ENCODE measurements around the gene CFAP61. TPM values are rescaled to one million over a fixed set of nuclear protein-coding genes. Genes with fewer than 3 reads are reported as not detected.

CFAP61 gene
- total and polyA plus RNA-seq, 5 experiments from 2014 or later, result not detected

GRCh38 chr20:20267685-20268370, 215.5 kb downstream of the CFAP61 start:
- POLR2A ChIA-PET, result no interaction called here
- peaks cover 0 to 2% (median 0%) of the 10 kb centered on the region in 4 donors for H3K4me1 Mint-ChIP-seq
- no peak overlapping the region for H3K27ac Mint-ChIP-seq
- no peaks in the 10 kb centered on the region for H3K9me3 Mint-ChIP-seq
- H3K27me3 Mint-ChIP-seq, result peaks cover 0 to 17% (median 7%) of the 10 kb centered on the region in 5 donors
- H3K4me3 Mint-ChIP-seq, result no peak overlapping the region
- ATAC-seq (no peak), DNase-seq (no peak)
- no peaks in the 10 kb centered on the region for H3K36me3 Mint-ChIP-seq

DNA sequence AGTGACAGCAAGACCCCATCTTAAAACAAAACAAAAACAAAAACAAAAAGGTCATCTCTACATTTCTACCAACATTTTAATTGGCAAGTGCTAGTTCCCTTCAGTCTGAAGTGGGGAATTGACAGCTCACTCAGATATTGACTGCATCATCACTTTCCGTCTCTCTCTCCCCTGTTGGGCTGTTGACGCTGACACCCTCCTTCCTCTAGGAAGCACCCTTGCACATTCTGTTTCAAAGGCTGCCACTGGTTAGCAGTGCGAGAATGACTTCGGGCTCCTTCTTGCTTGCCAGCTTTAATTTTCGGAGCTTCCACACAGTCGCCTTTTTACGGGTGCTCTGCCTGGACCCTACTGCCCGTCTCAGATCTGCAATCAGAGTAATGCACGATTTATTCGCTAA, 218.9 kb downstream of the CFAP61 start:
- Mint-ChIP-seq H3K27ac (no peak overlapping the region), H3K4me1 (peaks cover 0 to 2% (median 0%) of the 10 kb centered on the region in 4 donors), H3K9me3 (no peaks in the 10 kb centered on the region), H3K4me3 (no peak overlapping the region), H3K36me3 (no peaks in the 10 kb centered on the region), H3K27me3 (peaks cover 3 to 17% (median 6%) of the 10 kb centered on the region in 5 donors)
- DNase-seq (no peak), ATAC-seq (no peak)
- POLR2A ChIA-PET, result no interaction called here

DNA sequence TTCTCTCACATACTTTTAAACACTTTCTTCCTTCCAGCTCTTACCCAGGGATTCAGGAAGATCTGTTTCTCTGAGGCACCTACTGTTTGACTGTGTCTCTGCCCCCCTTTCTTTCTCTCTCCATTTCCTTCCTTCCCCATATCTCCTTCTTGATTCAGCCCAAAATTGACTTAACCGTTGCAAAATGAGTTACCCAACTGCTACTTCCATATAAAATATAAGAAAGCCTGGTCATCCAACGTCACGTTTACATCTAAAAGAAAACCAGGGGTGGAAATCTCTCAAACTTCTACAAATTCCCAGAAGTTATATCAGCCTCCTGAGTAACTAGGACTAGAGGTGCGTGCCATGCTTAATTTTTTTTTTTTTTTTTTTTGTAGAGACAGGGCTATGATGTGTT, 220.4 kb downstream of the CFAP61 start:
- H3K4me1 Mint-ChIP-seq, result peaks cover 0 to 6% (median 3%) of the 10 kb centered on the region in 4 donors
- POLR2A ChIA-PET, result no interaction called here
- H3K27me3 Mint-ChIP-seq, result peaks cover 6 to 15% (median 10%) of the 10 kb centered on the region in 5 donors
- no peaks in the 10 kb centered on the region for H3K9me3 Mint-ChIP-seq
- ATAC-seq (no peak), DNase-seq (no peak)
- no peaks in the 10 kb centered on the region for H3K36me3 Mint-ChIP-seq
- no peak overlapping the region for H3K4me3 Mint-ChIP-seq
- H3K27ac Mint-ChIP-seq, result no peak overlapping the region

- Mint-ChIP-seq H3K27me3 (peaks cover 6 to 21% (median 13%) of the 10 kb centered on the region in 5 donors), H3K27ac (no peak overlapping the region), H3K36me3 (no peaks in the 10 kb centered on the region), H3K4me1 (peaks cover 0 to 6% (median 3%) of the 10 kb centered on the region in 4 donors), H3K4me3 (no peak overlapping the region), H3K9me3 (no peaks in the 10 kb centered on the region)
- POLR2A ChIA-PET, result no interaction called here
- DNase-seq (no peak), ATAC-seq (no peak)
Measured at GRCh38 chr20:20273286-20273685, 221.0 kb downstream of the CFAP61 start.

- DNase-seq (no peak), ATAC-seq (no peak)
- POLR2A ChIA-PET, result no interaction called here
- peaks cover 0 to under 1% (median 0%) of the 10 kb centered on the region in 3 donors for H3K36me3 Mint-ChIP-seq
- H3K4me1 Mint-ChIP-seq, result peaks cover 0 to 6% (median 3%) of the 10 kb centered on the region in 4 donors
- peaks cover 6 to 26% (median 16%) of the 10 kb centered on the region in 5 donors for H3K27me3 Mint-ChIP-seq
- no peak overlapping the region for H3K4me3 Mint-ChIP-seq
- peaks cover 0 to 2% (median 0%) of the 10 kb centered on the region in 9 donors for H3K9me3 Mint-ChIP-seq
- no peak overlapping the region for H3K27ac Mint-ChIP-seq
Measured at GRCh38 chr20:20274821-20275220, 222.5 kb downstream of the CFAP61 start.

GRCh38 chr20:20275636-20276035, 223.3 kb downstream of the CFAP61 start:
- no peak overlapping the region for H3K4me3 Mint-ChIP-seq
- no peak for ATAC-seq
- no peak for DNase-seq
- peaks cover 0 to 6% (median 3%) of the 10 kb centered on the region in 4 donors for H3K4me1 Mint-ChIP-seq
- H3K36me3 Mint-ChIP-seq, result peaks cover 0 to 4% (median 0%) of the 10 kb centered on the region in 3 donors
- H3K27me3 Mint-ChIP-seq, result peaks cover 6 to 26% (median 17%) of the 10 kb centered on the region in 5 donors
- H3K27ac Mint-ChIP-seq, result no peak overlapping the region
- POLR2A ChIA-PET, result no interaction called here
- H3K9me3 Mint-ChIP-seq, result peaks cover 0 to 11% (median 0%) of the 10 kb centered on the region in 9 donors

GRCh38 chr20:20276811-20277530, 224.6 kb downstream of the CFAP61 start:
- H3K36me3 Mint-ChIP-seq, result peaks cover 0 to 4% (median 0%) of the 10 kb centered on the region in 3 donors
- peak overlapping the region in 4 of 10 donors; percentile 1 to 63 (median 18) for H3K4me3 Mint-ChIP-seq
- DNase-seq (no peak), ATAC-seq (no peak)
- H3K27ac Mint-ChIP-seq, result no peak overlapping the region
- H3K9me3 Mint-ChIP-seq, result peaks cover 0 to 11% (median 0%) of the 10 kb centered on the region in 9 donors
- peaks cover 0 to 6% (median 3%) of the 10 kb centered on the region in 4 donors for H3K4me1 Mint-ChIP-seq
- H3K27me3 Mint-ChIP-seq, result peaks cover 3 to 26% (median 17%) of the 10 kb centered on the region in 5 donors
- POLR2A ChIA-PET, result no interaction called here

- peaks cover 0 to 4% (median 0%) of the 10 kb centered on the region in 3 donors for H3K36me3 Mint-ChIP-seq
- no peak for ATAC-seq
- DNase-seq, result no peak
- POLR2A ChIA-PET, result no interaction called here
- no peak overlapping the region for H3K4me3 Mint-ChIP-seq
- peaks cover 3 to 27% (median 16%) of the 10 kb centered on the region in 5 donors for H3K27me3 Mint-ChIP-seq
- peak overlapping the region in 1 of 10 donors; percentile 26 for H3K27ac Mint-ChIP-seq
- peaks cover 0 to 6% (median 3%) of the 10 kb centered on the region in 4 donors for H3K4me1 Mint-ChIP-seq
- peaks cover 0 to 11% (median 0%) of the 10 kb centered on the region in 9 donors for H3K9me3 Mint-ChIP-seq
Measured at GRCh38 chr20:20277894-20278335, 225.6 kb downstream of the CFAP61 start.

DNA sequence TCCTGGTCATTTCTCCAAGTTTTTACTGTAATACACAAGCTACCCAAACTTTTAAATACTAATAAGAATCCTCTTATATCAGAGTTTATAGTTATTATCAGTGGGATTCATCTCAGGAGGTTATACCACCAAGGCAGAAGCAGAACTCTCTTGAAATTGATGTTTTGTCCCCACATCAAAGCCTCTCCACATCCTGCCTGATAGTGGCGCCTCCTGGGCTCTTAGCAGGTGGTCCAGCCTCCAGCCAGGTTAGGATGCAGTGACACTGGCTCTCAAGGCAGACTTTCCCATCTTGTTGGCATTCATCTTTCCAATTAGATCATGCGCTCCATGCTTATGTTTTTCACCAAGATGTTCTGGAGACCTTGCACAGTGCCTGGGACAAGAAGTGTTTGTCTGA, 233.7 kb downstream of the CFAP61 start:
- Mint-ChIP-seq H3K4me1 (no peaks in the 10 kb centered on the region), H3K4me3 (no peak overlapping the region), H3K27me3 (peaks cover 3 to 25% (median 19%) of the 10 kb centered on the region in 5 donors), H3K27ac (peak overlapping the region in 1 of 10 donors; percentile 54), H3K36me3 (peaks cover 0 to 5% (median 0%) of the 10 kb centered on the region in 3 donors), H3K9me3 (peaks cover 0 to 11% (median 0%) of the 10 kb centered on the region in 9 donors)
- POLR2A ChIA-PET, result no interaction called here
- DNase-seq, result no peak
- no peak for ATAC-seq

DNA sequence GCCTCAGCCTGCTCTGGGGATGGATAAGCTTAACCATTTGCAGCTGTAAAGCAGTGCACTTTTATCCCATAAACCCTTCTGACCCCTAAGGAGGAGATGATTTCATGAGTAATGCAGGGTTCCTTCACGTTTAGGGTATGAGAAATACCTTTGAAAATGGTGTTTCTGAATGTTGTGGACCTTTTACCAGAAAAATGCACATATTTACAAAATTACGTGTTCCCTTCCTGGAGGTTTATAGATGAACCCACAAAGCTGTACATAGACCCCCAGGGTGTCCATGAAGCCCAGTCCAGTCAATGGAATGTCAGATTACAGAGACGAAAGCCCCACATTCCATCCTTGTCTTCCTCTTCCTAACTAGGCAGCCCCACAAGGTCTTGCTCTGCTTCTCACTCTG, 237.0 kb downstream of the CFAP61 start:
- H3K36me3 Mint-ChIP-seq, result peaks cover 0 to 5% (median 0%) of the 10 kb centered on the region in 3 donors
- POLR2A ChIA-PET, result no interaction called here
- no peak overlapping the region for H3K27ac Mint-ChIP-seq
- H3K4me3 Mint-ChIP-seq, result no peak overlapping the region
- no peaks in the 10 kb centered on the region for H3K4me1 Mint-ChIP-seq
- ATAC-seq (no peak), DNase-seq (no peak)
- H3K27me3 Mint-ChIP-seq, result peaks cover 0 to 19% (median 16%) of the 10 kb centered on the region in 5 donors
- H3K9me3 Mint-ChIP-seq, result peaks cover 0 to 11% (median 0%) of the 10 kb centered on the region in 9 donors

GRCh38 chr20:20292472-20292871, 240.1 kb downstream of the CFAP61 start:
- Mint-ChIP-seq H3K4me3 (no peak overlapping the region), H3K27me3 (peaks cover 0 to 11% (median 8%) of the 10 kb centered on the region in 5 donors), H3K36me3 (no peaks in the 10 kb centered on the region), H3K27ac (no peak overlapping the region), H3K4me1 (no peaks in the 10 kb centered on the region), H3K9me3 (peaks cover 0 to 3% (median 0%) of the 10 kb centered on the region in 9 donors)
- DNase-seq (no peak), ATAC-seq (no peak)
- POLR2A ChIA-PET, result no interaction called here

DNA sequence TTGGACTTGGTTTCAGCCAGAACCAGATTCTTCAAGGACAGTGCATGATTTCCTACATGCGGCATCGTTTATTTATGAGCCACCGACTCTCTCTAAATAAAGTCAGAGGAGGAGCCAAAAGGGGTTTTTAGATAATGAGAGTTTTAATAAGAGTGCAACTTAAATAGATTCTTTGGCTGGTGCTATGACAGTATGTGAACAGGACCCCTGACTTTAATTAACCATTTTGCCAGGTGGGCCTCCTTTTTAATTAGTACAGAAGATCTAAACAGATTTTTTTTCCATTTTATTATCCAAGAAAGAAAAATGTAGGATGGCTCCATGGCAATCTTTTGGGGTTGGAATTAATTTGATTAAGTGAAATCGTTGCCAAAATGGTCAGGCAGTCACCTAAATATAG, 240.8 kb downstream of the CFAP61 start:
- Mint-ChIP-seq H3K4me3 (no peak overlapping the region), H3K27me3 (peaks cover 0 to 18% (median 7%) of the 10 kb centered on the region in 5 donors), H3K9me3 (peaks cover 0 to 3% (median 0%) of the 10 kb centered on the region in 9 donors), H3K27ac (no peak overlapping the region), H3K36me3 (no peaks in the 10 kb centered on the region), H3K4me1 (no peaks in the 10 kb centered on the region)
- ATAC-seq (no peak), DNase-seq (no peak)
- POLR2A ChIA-PET, result no interaction called here

Data from naive thymus-derived CD8-positive, alpha-beta T cell (primary cell).